HG03432 (cell line): ENCODE results near the gene EPHB4.
A peak's percentile ranks its signal among the peaks of the same experiment; 100 is the strongest.

Experiments used
- ATAC-seq: cut with Tn5 transposase; IDR thresholded peaks from one replicate; pipeline ENCODE4 v1.9.1; 2021; ENCODE audit warnings: mild to moderate bottlenecking, moderate library complexity; ENCODE audit not compliant: unreplicated experiment

EPHB4 gene

GRCh38 chr7:100827330-100828226, at the start of gene EPHB4:
EPHB4 (minus strand) TSS chr7:100827523; CDS start chr7:100827030, 493 bp downstream.
- ATAC-seq: no peak

DNA sequence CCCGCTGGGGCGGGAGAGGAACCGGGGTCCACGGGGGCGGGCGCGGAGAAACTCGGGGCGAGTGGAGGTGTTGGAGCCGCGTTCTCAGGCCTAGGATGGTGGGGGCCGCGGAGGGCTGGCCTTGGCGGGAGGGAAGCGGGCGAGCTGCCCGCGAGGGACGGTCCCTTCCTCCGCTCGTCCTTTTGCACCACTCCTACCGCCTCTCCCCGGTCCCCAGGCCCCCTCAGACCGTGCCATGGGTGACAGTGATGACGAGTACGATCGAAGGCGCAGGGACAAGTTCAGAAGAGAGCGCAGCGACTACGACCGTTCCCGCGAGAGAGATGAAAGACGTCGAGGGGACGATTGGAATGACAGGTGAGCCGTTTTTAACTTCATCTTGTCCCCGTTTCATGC, 48.0 kb upstream of the EPHB4 start:
- ATAC-seq: peak; percentile 35

DNA sequence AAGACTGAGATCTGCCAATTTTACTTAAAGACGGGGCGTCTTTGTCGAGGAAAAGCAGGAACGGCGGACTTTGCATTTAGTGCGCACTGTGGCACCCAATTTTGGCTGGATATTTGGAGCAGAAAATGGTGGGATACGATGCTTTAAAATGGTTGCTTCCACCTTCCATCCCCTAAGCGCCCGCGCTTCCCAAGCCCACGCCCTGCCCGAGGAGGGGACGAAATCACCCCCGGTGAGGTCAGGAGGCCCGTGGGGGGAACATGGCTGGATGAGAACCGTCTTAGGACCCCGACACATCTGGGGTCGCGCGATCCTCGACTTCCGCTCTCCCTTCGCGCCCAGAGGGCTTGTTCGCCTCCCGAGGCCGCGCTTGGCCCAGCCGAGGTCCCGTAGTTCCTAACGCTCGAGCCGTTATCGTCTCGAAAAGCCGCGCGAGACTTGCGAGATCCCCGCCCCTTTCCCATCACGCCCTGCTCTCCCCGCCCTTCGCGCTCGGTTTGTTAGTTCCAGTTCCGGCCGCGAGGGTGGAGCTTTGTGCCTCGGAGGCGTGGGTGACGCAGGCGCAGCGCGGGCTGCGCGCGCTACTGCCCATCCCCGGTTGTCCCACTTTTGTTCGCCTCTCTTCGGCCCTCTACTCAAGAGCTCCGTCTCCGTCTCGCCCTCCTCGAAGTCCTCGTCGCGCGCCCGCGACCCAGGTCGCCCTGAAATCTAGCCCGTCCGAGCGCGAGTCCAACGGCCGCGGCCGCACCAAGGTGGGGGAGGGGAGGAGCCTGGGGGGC, 47.4 kb upstream of the EPHB4 start, which contains the start of gene SRRT:
TSS of gene SRRT (plus strand) at position 527 of the 779 bp plus-strand sequence. CDS start 488 bp downstream, outside the sequence.
- peak; percentile 90 for ATAC-seq

DNA sequence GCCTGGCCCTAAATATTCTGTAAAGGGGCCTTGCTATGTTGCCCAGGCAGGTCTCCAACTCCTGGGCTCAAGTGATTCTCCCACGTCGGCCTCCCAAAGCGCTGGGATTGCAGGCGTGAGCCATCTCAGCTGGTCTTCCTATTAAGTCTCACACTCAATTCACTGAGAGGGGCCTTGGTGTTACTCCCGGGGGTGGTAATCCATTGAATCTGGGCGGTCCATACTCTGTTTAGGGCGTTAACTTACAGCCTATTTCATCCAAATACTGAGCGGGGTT, 46.9 kb upstream of the EPHB4 start:
- ATAC-seq: no peak

DNA sequence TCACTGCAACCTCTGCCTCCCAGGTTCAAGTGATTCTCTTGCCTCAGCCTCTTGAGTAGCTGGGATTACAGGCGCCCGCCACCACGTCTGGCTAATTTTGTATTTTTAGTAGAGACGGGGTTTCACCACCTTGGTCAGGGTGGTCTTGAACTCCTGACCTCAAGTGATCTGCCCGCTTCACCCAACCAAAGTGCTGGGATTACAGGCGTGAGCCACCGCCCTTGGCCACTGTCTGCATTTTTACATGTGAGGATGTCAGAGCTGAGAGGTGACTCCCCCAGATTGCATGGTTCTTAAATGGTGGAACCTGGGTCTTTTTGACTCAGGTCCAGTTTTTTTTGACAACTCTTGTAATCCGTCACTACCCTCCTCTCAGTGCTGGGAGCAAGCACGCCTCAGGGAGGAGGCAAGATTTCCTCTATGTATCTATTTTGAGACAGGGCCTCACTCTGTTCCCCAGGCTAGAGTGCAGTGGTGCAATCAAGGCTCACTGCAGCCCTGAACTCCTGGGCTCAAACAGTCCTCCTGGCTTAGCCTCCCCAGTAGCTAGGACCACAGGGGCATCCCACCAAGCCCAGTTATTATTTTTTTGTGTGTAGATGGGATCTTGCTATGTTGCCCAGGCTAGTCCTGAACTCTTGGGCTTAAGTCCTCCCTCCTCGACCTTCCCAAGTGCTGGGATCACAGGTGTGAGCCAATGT, 46.4 kb upstream of the EPHB4 start:
- ATAC-seq: no peak

GRCh38 chr7:100867776-100868485, 40.6 kb upstream of the EPHB4 start:
- ATAC-seq: peak; percentile 10

DNA sequence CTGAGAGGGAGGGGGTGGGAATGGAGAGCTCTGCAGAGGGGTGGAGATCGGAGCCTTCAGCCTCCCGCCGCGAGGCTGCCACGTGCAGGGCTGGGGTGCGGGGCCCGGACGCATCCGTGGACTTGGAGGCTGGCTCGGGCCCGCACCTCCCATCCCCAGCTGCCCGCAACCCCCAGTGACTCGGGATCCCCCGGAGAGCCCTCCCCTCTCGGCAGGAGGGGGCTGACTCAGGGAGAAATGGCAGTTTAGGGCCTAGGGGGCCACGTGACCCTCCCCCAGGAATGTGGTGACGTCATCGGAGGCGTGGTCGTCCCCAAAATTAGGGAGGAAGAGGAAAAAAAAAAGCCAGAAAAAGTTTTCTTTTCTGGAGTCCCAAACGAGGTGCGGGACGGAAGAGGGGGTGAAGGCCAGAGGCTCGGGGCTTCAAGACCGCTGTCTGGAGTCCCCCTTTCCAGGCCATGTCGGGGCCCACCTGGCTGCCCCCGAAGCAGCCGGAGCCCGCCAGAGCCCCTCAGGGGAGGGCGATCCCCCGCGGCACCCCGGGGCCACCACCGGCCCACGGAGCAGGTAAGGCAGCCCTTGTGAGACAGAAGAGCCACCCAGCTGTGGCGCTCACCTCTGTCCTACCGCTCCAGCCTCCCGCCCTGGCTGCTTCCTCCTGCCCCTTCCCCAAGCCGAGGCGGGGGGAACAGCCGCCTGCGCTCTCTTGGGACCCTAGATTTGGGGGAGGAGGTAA, 39.9 kb upstream of the EPHB4 start, which contains the start of gene TRIP6:
TSS of gene TRIP6 (plus strand) at position 348 of the 736 bp plus-strand sequence. CDS start at position 459, 111 bp downstream.
- peak; percentile 43 for ATAC-seq

- ATAC-seq: no peak
These were observed 39.4 kb upstream of the EPHB4 start for GRCh38 chr7:100866729-100867039.

DNA sequence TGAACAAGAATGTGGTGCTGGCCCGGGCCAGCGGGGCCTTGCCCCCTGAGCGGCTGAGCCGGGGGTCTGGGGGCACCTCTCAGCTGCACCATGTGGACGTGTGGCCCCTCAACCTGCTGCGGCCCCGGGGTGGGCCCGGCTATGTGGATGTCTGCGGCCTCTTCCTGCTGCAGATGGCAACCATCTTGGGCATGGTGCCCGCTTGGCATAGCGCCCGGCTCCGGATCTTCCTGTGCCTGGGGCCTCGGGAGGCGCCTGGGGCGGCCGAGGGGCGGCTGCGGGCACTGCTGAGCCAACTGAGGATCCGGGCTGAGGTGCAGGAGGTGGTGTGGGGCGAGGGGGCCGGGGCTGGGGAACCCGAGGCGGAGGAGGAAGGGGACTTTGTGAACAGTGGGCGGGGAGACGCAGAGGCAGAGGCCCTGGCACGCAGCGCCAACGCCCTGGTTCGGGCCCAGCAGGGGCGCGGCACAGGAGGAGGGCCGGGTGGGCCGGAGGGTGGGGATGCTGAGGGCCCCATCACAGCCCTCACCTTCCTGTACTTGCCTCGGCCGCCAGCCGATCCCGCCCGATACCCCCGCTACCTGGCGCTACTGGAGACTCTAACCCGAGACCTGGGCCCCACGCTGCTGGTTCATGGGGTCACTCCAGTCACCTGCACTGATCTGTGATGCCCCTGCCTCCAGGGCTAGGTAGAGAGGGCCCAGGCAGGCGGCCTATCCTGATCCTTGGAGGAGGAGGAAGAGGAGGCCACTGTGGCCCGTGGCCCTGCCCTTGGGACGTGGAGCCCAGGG, 38.8 kb upstream of the EPHB4 start:
- ATAC-seq: no peak

DNA sequence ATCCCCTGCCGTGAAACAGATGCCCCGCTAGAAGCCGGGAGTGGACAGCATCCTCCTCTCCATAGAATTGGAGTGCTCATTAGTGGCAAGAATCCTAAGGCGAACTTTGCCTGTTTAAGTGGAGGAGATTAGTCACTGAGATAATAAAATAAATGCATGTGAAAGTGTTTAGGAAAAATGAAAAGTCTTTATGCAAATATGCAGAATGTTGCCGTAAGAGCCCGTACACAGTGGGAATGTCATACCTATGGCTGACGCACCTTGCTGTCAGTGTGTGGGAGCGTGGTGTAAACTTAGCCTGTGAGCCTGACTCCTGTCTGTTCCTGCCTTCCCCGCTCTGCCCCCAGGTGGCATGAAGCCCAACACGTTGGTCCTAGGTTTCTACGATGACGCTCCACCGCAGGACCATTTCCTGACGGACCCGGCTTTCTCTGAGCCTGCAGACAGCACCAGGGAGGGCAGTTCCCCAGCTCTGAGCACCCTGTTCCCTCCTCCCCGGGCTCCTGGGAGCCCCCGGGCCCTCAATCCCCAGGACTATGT, 38.1 kb upstream of the EPHB4 start:
- ATAC-seq: no peak

DNA sequence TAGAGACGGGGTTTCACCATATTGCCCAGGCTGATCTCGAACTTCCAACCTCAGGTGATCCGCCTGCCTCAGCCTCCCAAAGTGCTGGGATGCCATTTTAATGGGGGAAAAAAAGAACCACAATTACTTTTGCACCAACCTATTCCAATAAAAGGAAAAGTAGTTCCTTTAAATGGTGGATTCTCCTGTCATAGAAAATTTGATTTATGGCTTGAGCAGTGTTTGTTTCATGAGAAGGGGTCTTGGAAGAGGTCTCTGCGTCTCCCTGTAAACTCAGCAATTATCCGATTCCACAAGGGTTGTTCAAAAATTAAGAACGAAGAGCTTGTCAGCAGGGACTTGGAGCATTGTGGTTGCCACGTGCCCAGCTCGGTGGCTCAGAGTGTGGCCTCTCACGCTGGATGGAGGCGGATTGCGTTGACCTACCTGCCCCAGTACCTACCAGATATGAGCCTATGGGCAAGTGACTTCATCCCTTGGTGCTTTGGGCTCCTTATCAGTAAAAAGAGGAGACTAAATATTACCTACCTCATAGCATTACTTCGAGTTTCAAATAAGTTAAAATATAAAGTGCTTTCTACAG, 37.0 kb upstream of the EPHB4 start:
- ATAC-seq: no peak

DNA sequence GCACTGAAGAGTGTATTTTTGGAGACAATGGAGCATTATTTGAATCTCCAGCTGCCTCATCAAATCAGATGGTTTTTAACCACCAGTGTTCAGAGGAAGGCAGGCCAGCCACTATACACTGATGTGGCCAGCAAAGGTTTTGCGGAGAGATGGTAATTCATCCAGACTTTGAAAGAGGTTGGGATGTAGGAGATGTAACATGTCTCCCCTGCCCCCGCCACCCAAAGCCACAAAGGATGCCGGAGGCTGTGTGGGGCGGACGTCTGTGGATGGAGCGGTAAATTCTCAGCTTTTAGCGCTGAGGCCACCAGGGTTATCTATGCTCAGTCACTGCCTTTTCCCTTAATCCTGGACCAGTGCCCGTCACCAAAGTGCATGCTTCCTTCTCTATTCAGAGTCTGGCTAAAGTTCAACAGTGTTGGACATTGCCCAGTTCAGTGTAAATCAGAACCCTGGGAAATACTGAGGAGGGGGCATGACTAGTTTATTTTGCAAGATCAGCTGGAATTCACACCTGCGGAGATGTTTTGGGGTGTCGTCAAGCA, 36.2 kb upstream of the EPHB4 start:
- ATAC-seq: no peak

DNA sequence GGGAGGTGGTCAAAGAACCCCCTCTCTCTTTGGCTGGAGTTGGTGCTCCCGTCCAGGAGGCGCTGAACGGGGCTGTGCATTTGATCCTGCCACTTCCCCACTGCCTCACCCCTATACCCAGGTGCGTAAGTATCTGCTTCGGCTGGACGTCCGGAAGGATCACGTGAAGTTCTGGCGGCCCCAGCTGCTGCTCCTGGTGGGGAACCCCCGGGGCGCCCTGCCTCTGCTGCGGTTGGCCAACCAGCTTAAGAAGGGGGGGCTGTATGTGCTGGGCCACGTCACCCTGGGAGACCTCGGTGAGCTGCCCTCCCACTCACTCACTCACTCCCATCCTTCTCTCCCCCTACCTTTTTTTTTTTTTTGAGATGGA, 34.3 kb upstream of the EPHB4 start:
- no peak for ATAC-seq

DNA sequence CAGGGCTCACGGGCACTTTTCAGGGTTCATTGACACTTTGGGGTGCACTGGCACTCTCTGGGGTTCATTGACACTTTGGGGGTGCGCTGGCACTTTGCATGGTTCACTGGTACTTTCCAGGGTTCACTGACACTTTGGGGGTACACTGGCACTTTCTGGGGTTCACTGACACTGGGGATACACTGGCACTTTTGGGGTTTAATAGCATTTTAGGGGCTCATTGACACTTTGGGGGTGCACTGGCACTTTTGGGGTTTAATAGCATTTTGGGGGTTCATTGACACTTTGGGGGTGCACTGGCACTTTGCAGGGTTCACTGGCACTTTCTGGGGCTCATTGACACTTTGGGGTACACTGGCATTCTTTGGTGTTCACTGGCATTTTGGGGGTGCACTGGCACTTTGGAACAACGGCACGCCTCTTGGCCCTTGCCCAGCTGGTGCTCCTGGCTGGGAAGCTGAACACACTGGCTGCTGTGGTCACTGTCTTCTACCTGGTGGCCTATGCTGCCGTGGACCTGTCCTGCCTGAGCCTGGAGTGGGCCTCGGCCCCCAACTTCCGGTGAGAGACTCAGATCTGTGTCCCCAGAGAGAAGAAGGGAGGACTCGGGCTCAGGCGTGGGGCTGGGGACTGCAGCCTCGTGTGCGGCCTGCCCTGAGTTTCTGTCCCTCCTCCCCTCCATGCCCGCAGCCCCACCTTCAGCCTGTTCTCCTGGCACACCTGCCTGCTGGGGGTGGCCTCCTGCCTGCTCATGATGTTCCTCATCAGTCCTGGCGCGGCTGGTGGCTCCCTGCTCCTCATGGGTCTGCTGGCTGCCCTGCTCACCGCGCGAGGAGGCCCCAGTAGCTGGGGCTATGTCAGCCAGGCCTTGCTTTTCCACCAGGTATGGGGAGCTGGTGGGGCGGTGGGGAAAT, 33.6 kb upstream of the EPHB4 start:
- no peak for ATAC-seq

DNA sequence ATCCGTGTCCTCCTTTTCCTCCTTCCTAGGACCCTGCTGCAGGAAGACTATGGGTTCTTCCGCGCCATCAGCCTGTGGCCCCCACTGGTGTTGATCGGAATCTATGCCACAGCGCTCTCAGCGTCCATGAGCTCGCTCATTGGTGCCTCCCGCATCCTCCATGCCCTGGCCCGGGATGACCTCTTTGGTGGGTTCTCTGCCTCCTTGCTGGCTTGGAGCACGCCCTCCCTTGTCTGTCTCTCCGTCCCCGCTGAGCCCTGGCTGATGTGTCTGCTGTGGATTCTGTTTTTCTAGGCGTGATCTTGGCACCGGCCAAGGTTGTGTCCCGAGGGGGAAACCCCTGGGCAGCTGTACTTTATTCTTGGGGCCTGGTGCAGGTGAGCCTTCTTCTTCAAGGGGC, 32.5 kb upstream of the EPHB4 start:
- ATAC-seq: no peak

DNA sequence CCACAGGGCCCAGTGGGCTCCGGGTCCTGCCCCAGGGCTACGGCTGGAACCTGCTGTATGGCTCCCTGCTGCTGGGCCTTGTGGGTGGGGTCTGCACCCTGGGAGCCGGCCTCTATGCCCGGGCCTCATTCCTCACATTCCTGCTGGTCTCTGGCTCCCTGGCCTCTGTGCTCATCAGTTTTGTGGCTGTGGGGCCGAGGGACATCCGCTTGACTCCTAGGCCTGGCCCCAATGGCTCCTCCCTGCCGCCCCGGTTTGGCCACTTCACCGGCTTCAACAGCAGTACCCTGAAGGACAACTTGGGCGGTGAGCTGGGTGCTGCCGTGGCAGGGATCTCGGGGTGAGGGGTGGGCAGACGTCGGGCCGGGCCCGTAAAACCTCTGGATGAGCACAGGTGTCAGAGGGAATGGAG, 29.6 kb upstream of the EPHB4 start:
- ATAC-seq: no peak

GRCh38 chr7:100855515-100855914, 28.2 kb upstream of the EPHB4 start:
- no peak for ATAC-seq
